ENCODE data around the gene SEMA6D.

The SEMA6D gene

GRCh38 chr15:47819158-47819557 lies 101.9 kb downstream of the SEMA6D start:
- H3K27me3 ChIP-seq (ENCODE audit: insufficient read depth, poor library complexity, severe bottlenecking), result no peaks in the 10 kb centered on the region
- TF ChIP-seq CTCF (IDR thresholded peaks at IDR 0.05; ENCODE audit: insufficient read depth, low read length), result no peak
- TF ChIP-seq REST (IDR thresholded peaks at IDR 0.05; ENCODE audit: insufficient replicate concordance, low read depth), result no peak
- no peak for TF ChIP-seq SPI1 (IDR thresholded peaks at IDR 0.05; ENCODE audit: borderline replicate concordance, low read depth)
- no peak for TF ChIP-seq GABPA (IDR thresholded peaks at IDR 0.05; ENCODE audit: low read depth)
- H3K27ac ChIP-seq (replicated peaks), result no peak overlapping the region
- DNase-seq (ENCODE audit: low read depth in 1 of 2, low spot score in 1 of 2), result no peak
- no peak overlapping the region for H3K4me3 ChIP-seq (replicated peaks; ENCODE audit: insufficient read depth, low read length)

GRCh38 chr15:47820057-47820746 lies 102.9 kb downstream of the SEMA6D start:
- Histone ChIP-seq H3K27ac (replicated peaks) (no peak overlapping the region), H3K4me3 (replicated peaks; ENCODE audit: insufficient read depth, low read length) (no peak overlapping the region), H3K27me3 (ENCODE audit: insufficient read depth, poor library complexity, severe bottlenecking) (no peaks in the 10 kb centered on the region)
- no peak for TF ChIP-seq CTCF (IDR thresholded peaks at IDR 0.05; ENCODE audit: insufficient read depth, low read length)
- DNase-seq (ENCODE audit: low read depth in 1 of 2, low spot score in 1 of 2), result no peak

- no peak for TF ChIP-seq CTCF (IDR thresholded peaks at IDR 0.05; ENCODE audit: insufficient read depth, low read length)
- no peak for TF ChIP-seq POLR2AphosphoS5 (IDR thresholded peaks at IDR 0.05; ENCODE audit: low read depth)
- TF ChIP-seq GABPA (IDR thresholded peaks at IDR 0.05; ENCODE audit: low read depth), result no peak
- no peak for TF ChIP-seq SPI1 (IDR thresholded peaks at IDR 0.05; ENCODE audit: borderline replicate concordance, low read depth)
- TF ChIP-seq REST (IDR thresholded peaks at IDR 0.05; ENCODE audit: insufficient replicate concordance, low read depth), result no peak
- Histone ChIP-seq H3K27me3 (ENCODE audit: insufficient read depth, poor library complexity, severe bottlenecking) (no peaks in the 10 kb centered on the region), H3K4me3 (replicated peaks; ENCODE audit: insufficient read depth, low read length) (no peak overlapping the region), H3K27ac (replicated peaks) (no peak overlapping the region)
- no peak for DNase-seq (ENCODE audit: low read depth in 1 of 2, low spot score in 1 of 2)
Observed at GRCh38 chr15:47820747-47821319, 103.5 kb downstream of the SEMA6D start.

- H3K27me3 ChIP-seq (ENCODE audit: insufficient read depth, poor library complexity, severe bottlenecking), result peaks cover 4% of the 10 kb centered on the region
- DNase-seq (ENCODE audit: low read depth in 1 of 2, low spot score in 1 of 2), result no peak
- TF ChIP-seq POLR2AphosphoS5 (IDR thresholded peaks at IDR 0.05; ENCODE audit: low read depth), result no peak
- TF ChIP-seq CTCF (IDR thresholded peaks at IDR 0.05; ENCODE audit: insufficient read depth, low read length), result no peak
- TF ChIP-seq GABPA (IDR thresholded peaks at IDR 0.05; ENCODE audit: low read depth), result no peak
- no peak for TF ChIP-seq REST (IDR thresholded peaks at IDR 0.05; ENCODE audit: insufficient replicate concordance, low read depth)
- no peak for TF ChIP-seq SPI1 (IDR thresholded peaks at IDR 0.05; ENCODE audit: borderline replicate concordance, low read depth)
Observed at GRCh38 chr15:47822048-47822447, 104.7 kb downstream of the SEMA6D start.

More at GRCh38 chr15:47822048-47822447, 104.7 kb downstream of the SEMA6D start:
- no peak overlapping the region for H3K4me3 ChIP-seq (replicated peaks; ENCODE audit: insufficient read depth, low read length)
- no peak overlapping the region for H3K27ac ChIP-seq (replicated peaks)

Measured in HL-60 (cell line).